ENCODE results near the gene ADGRG3. TPM values are rescaled to one million over a fixed set of nuclear protein-coding genes. Genes with fewer than 3 reads are reported as not detected.
A peak's percentile ranks its signal among the peaks of the same experiment; 100 is the strongest.

ADGRG3 gene
- total and polyA plus RNA-seq, 2 of the 13 experiments (the other 11 are each of a cell fraction or from before 2014, with no cell fraction given): 2.7 to 11.8 TPM

- TF ChIP-seq GTF3A (CRISPR knock-in tag; conservative IDR thresholded peaks at IDR 0.05) (peak; percentile 84; the same call in 1 of the 2 replicates), BCL3 (CRISPR knock-in tag; IDR thresholded peaks at IDR 0.05) (peak; percentile 46; the same call in 1 of the 2 replicates), ZNF383 (CRISPR knock-in tag; IDR thresholded peaks at IDR 0.05; ENCODE audit: borderline replicate concordance) (peak; percentile 81; the same call in 1 of the 2 replicates), ZNF605 (CRISPR knock-in tag; IDR thresholded peaks at IDR 0.05) (peak; percentile 89), GLI4 (CRISPR knock-in tag; IDR thresholded peaks at IDR 0.05; ENCODE audit: borderline replicate concordance) (0 out of 2 replicates have a peak, but pooled peaks have one; percentile 81), ZSCAN20 (CRISPR knock-in tag; IDR thresholded peaks at IDR 0.05; ENCODE audit: borderline replicate concordance) (no peak), SNAI1 (CRISPR knock-in tag; IDR thresholded peaks at IDR 0.05; ENCODE audit: borderline replicate concordance) (peak; percentile 85; the same call in 1 of the 2 replicates), PAF1 (CRISPR knock-in tag; IDR thresholded peaks at IDR 0.05) (no peak), KLF12 (CRISPR knock-in tag; IDR thresholded peaks at IDR 0.05; ENCODE audit: borderline replicate concordance) (no peak), ZNF263 (CRISPR knock-in tag; IDR thresholded peaks at IDR 0.05) (peak; percentile 96), PHF20 (CRISPR knock-in tag; IDR thresholded peaks at IDR 0.05) (peak; percentile 69), ZNF883 (CRISPR knock-in tag; IDR thresholded peaks at IDR 0.05; ENCODE audit: not compliant biosample characterization) (peak; percentile 62), IRX3 (CRISPR knock-in tag; IDR thresholded peaks at IDR 0.05; ENCODE audit: borderline replicate concordance, low read depth) (no peak), DDIT3 (CRISPR knock-in tag; IDR thresholded peaks at IDR 0.05) (no peak), RARA (CRISPR knock-in tag; IDR thresholded peaks at IDR 0.05) (peak; percentile 98), CBX1 (IDR thresholded peaks at IDR 0.05; ENCODE audit: low read depth) (no peak), PAX8 (CRISPR knock-in tag; IDR thresholded peaks at IDR 0.05; ENCODE audit: borderline replicate concordance) (peak; percentile 83; the same call in 1 of the 2 replicates), ZBTB3 (CRISPR knock-in tag; IDR thresholded peaks at IDR 0.05; ENCODE audit: borderline replicate concordance, low read depth) (peak; percentile 59; the same call in 1 of the 2 replicates), MBNL3 (CRISPR knock-in tag; conservative IDR thresholded peaks at IDR 0.05) (no peak), ZSCAN5A (CRISPR knock-in tag; IDR thresholded peaks at IDR 0.05; ENCODE audit: borderline replicate concordance) (no peak), MYC (CRISPR knock-in tag; IDR thresholded peaks at IDR 0.05; ENCODE audit: borderline replicate concordance) (peak; percentile 52; the same call in 1 of the 2 replicates), FOSL1 (CRISPR knock-in tag; IDR thresholded peaks at IDR 0.05; ENCODE audit: borderline replicate concordance) (no peak), MATR3 (CRISPR knock-in tag; IDR thresholded peaks at IDR 0.05) (no peak), CHCHD3 (CRISPR knock-in tag; IDR thresholded peaks at IDR 0.05) (no peak), E2F5 (CRISPR knock-in tag; conservative IDR thresholded peaks at IDR 0.05) (peak; percentile 51; the same call in 1 of the 2 replicates), ZNF282 (IDR thresholded peaks at IDR 0.05; ENCODE audit: partially characterized antibody) (no peak)
These were observed 412 bp upstream of the ADGRG3 start (continued) for GRCh38 chr16:57667526-57668262.

Measured in HepG2 (cell line).